PC-3 (cell line): ENCODE data around the gene ATXN7L3. TPM values are rescaled to one million over a fixed set of nuclear protein-coding genes. Genes with fewer than 3 reads are reported as not detected.

ENCODE experiments used
- ATAC-seq: fragments of 200-7000 bp; cut with Tn5 transposase; 2 replicates; pipeline ENCODE4 v1.9.1; 2020; ENCODE audit warnings: mild to moderate bottlenecking, moderate library complexity
- BruUV-seq: library from RNA; stranded (reverse); fragments of 400-500 nt; replicated peaks from 2 replicates; lab custom pipeline; 2021; lab: Mats Ljungman, UMichigan
- CTCF ChIA-PET: fragments of 300-600 bp; sonication (Branson Sonifier 250); formaldehyde crosslinking; loops from one replicate; lab custom pipeline; 2022; ENCODE audit warnings: antibody characterized with exemption; lab: Charles Lee
- POLR2A ChIA-PET: fragments of 300-600 bp; sonication (Branson Sonifier 250); formaldehyde crosslinking; loops from one replicate; lab custom pipeline; 2022; ENCODE audit warnings: antibody characterized with exemption; ENCODE audit not compliant: unreplicated experiment; lab: Charles Lee
- DNase-seq: peaks from one replicate; pipeline ENCODE4 v3.0.0-alpha.2; 2015
- H2AFZ ChIP-seq: fragments of 300-600 bp; sonication (generic); 2 replicates; pipeline ENCODE4 v1.6.0; 2016; ENCODE audit warnings: antibody characterized with exemption, low read length
- H3F3A ChIP-seq: fragments of 300-600 bp; sonication (generic); one replicate; pipeline ENCODE4 v1.6.0; 2017; ENCODE audit warnings: antibody characterized with exemption, low read length, control low read depth, mild to moderate bottlenecking; ENCODE audit not compliant: unreplicated experiment
- H3K27ac ChIP-seq: fragments of 300-600 bp; sonication (generic); 2 replicates; pipeline ENCODE4 v1.5.1; 2016; ENCODE audit warnings: mild to moderate bottlenecking, low read length
- H3K27me3 ChIP-seq: fragments of 300-600 bp; sonication (generic); 2 replicates; pipeline ENCODE4 v1.6.1; 2016; ENCODE audit warnings: low read length, mixed read lengths
- H3K36me3 ChIP-seq: fragments of 300-600 bp; sonication (generic); 2 replicates; pipeline ENCODE4 v1.6.1; 2016; ENCODE audit warnings: low read depth, mixed run types, low read length, mixed read lengths
- H3K4me1 ChIP-seq: fragments of 300-600 bp; sonication (generic); 2 replicates; pipeline ENCODE4 v1.5.1; 2016; ENCODE audit warnings: low read length; ENCODE audit not compliant: insufficient read depth
- H3K4me2 ChIP-seq: fragments of 300-600 bp; sonication (generic); 2 replicates; pipeline ENCODE4 v1.6.0; 2016; ENCODE audit warnings: low read length
- H3K4me3 ChIP-seq: fragments of 300-600 bp; sonication (generic); 2 replicates; pipeline ENCODE4 v1.5.1; 2016; ENCODE audit warnings: mild to moderate bottlenecking, low read length, mixed read lengths
- H3K79me2 ChIP-seq: fragments of 300-600 bp; sonication (generic); 2 replicates; pipeline ENCODE4 v1.6.1; 2017; ENCODE audit warnings: low read length, mixed read lengths
- H3K9ac ChIP-seq: fragments of 300-600 bp; sonication (generic); 2 replicates; pipeline ENCODE4 v1.6.0; 2016; ENCODE audit warnings: mild to moderate bottlenecking, low read length
- H3K9me2 ChIP-seq: fragments of 300-600 bp; sonication (generic); replicated peaks from 2 replicates; pipeline ENCODE4 v1.6.1; 2016; ENCODE audit warnings: mixed run types, low read length, mixed read lengths
- H3K9me3 ChIP-seq: fragments of 300-600 bp; sonication (generic); 2 replicates; pipeline ENCODE4 v1.6.1; 2016; ENCODE audit warnings: low read length, mixed read lengths
- H4K20me1 ChIP-seq: fragments of 300-600 bp; sonication (generic); 2 replicates; pipeline ENCODE4 v1.6.1; 2016; ENCODE audit warnings: low read length, mixed read lengths
- EZH2 ChIP-seq: fragments of 300-600 bp; sonication (generic); IDR thresholded peaks from one replicate; pipeline ENCODE4 v1.6.1; 2017; ENCODE audit warnings: antibody characterized with exemption, mild to moderate bottlenecking, low read length; ENCODE audit not compliant: unreplicated experiment
- EZH2phosphoT487 ChIP-seq: fragments of 300-600 bp; sonication (generic); IDR thresholded peaks from 2 replicates; pipeline ENCODE4 v1.6.1; 2018; ENCODE audit warnings: mild to moderate bottlenecking, antibody characterized with exemption, low read length, borderline replicate concordance
- intact Hi-C: fragments of 100-400 bp; cut with micrococcal nuclease; formaldehyde crosslinking; loops from 2 replicates; pipeline ENCODE4 v1.9.0; 2023
- total RNA-seq: library from RNA; depleted of rRNA; stranded (reverse); fragments of >200 nt; gene quantifications from 2 replicates; pipeline ENCODE4 v1.2.3, GENCODE V29; 2014
- TF ChIP-seq, protein P1 (sequence below): fragments of 300-600 bp; sonication (generic); conservative IDR thresholded peaks from 2 replicates; pipeline ENCODE4 v1.5.1; 2017; ENCODE audit warnings: antibody characterized with exemption, low read depth, mild to moderate bottlenecking, low read length

The ATXN7L3 gene
- total RNA-seq, 1 experiment from 2014 or later, result 73.9 TPM

GRCh38 chr17:44188576-44189403 lies 10.9 kb downstream of the ATXN7L3 start:
- intact Hi-C loops, result loop anchor here (10.0 kb wide), 1 partner anchor 114 kb away; the partner anchor contains the start of gene G6PC3
- Histone ChIP-seq H3K9ac (peak overlapping the region; percentile 95; the same call in 1 of the 2 replicates), H3K4me2 (peak overlapping the region; percentile 84), H2AFZ (no peak overlapping the region), H3K27ac (no peak overlapping the region), H3K4me1 (peaks cover 18% of the 10 kb centered on the region), H3K27me3 (no peaks in the 10 kb centered on the region), H3K9me3 (no peaks in the 10 kb centered on the region), H4K20me1 (no peaks in the 10 kb centered on the region), H3K4me3 (peak overlapping the region; percentile 94; the same call in 1 of the 2 replicates), H3F3A (no peaks in the 10 kb centered on the region), H3K36me3 (no peaks in the 10 kb centered on the region; the same call in 1 of the 2 replicates), H3K9me2 (no peaks in the 10 kb centered on the region), H3K79me2 (peaks cover 48% of the 10 kb centered on the region)
- ChIA-PET POLR2A (interaction anchor here (0.5 kb wide), 1 partner anchor 29 kb away, joined by 15 read pairs; no protein-coding TSS in a partner anchor), CTCF (interaction anchor here (0.5 kb wide), 1 partner anchor 19 kb away, joined by 6 read pairs; no protein-coding TSS in a partner anchor)
- no TSS peak for BruUV-seq
- ATAC-seq (no peak), DNase-seq (no peak)
- TF ChIP-seq, protein P1, sequence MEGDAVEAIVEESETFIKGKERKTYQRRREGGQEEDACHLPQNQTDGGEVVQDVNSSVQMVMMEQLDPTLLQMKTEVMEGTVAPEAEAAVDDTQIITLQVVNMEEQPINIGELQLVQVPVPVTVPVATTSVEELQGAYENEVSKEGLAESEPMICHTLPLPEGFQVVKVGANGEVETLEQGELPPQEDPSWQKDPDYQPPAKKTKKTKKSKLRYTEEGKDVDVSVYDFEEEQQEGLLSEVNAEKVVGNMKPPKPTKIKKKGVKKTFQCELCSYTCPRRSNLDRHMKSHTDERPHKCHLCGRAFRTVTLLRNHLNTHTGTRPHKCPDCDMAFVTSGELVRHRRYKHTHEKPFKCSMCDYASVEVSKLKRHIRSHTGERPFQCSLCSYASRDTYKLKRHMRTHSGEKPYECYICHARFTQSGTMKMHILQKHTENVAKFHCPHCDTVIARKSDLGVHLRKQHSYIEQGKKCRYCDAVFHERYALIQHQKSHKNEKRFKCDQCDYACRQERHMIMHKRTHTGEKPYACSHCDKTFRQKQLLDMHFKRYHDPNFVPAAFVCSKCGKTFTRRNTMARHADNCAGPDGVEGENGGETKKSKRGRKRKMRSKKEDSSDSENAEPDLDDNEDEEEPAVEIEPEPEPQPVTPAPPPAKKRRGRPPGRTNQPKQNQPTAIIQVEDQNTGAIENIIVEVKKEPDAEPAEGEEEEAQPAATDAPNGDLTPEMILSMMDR, result no peak
- no peak for TF ChIP-seq EZH2phosphoT487
- no peak for TF ChIP-seq EZH2

- Histone ChIP-seq H3K4me3 (peak overlapping the region; percentile 94), H3K36me3 (peaks cover 7% of the 10 kb centered on the region; the same call in 1 of the 2 replicates), H3K4me2 (peak overlapping the region; percentile 84), H3K9me2 (no peaks in the 10 kb centered on the region), H3K27me3 (no peaks in the 10 kb centered on the region), H3K9me3 (no peaks in the 10 kb centered on the region), H3K9ac (peak overlapping the region; percentile 95), H2AFZ (peak overlapping the region; percentile 87), H3K4me1 (peaks cover 18% of the 10 kb centered on the region), H3K27ac (peak overlapping the region; percentile 83), H4K20me1 (no peaks in the 10 kb centered on the region), H3K79me2 (peaks cover 63% of the 10 kb centered on the region), H3F3A (no peaks in the 10 kb centered on the region)
- TF ChIP-seq EZH2phosphoT487 (no peak), EZH2 (no peak)
- TF ChIP-seq, protein P1, result no peak
- ChIA-PET POLR2A (interaction anchor here (0.5 to 0.6 kb wide), 2 partner anchors 298 to 569 kb away, joined by 3 to 13 read pairs; no protein-coding TSS in a partner anchor), CTCF (interaction anchor here (0.6 to 0.7 kb wide), 3 partner anchors 44 to 287 kb away, joined by 3 to 4 read pairs (median 3); no protein-coding TSS in a partner anchor)
- ATAC-seq, result peak; percentile 56
- BruUV-seq, result no TSS peak
- DNase-seq, result no peak
- intact Hi-C loops, result loop anchor here (10.0 kb wide), 1 partner anchor 113 kb away; the partner anchor contains the start of gene G6PC3
Observed at GRCh38 chr17:44187131-44187899, 12.4 kb downstream of the ATXN7L3 start.
